GM21423 (cell line): Measurements from ENCODE around the gene DNASE1.

Experiments
- ATAC-seq: cut with Tn5 transposase; IDR thresholded peaks from one replicate; pipeline ENCODE4 v1.9.1; 2021; ENCODE audit warnings: mild to moderate bottlenecking, moderate library complexity; ENCODE audit not compliant: unreplicated experiment

Gene DNASE1

DNA sequence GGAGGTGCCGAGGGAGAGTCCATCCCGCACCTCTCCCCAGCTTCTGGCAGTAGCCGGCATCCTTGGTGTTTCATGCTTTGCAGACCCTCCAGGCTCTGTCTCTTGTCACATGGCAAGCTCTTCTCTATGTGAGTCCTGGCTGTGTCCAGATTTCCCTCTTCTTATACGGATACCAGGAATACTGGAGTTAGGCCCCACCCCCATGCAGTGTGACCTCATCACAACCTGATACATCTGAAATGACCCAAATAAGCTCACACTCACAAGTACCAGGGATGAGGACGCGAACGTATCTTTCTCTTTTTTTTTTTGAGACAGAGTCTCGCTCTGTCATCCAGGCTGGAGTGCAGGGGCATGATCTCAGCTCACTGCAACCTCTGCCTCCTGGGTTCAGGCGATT lies 39.6 kb downstream of the DNASE1 start:
- ATAC-seq: no peak

DNA sequence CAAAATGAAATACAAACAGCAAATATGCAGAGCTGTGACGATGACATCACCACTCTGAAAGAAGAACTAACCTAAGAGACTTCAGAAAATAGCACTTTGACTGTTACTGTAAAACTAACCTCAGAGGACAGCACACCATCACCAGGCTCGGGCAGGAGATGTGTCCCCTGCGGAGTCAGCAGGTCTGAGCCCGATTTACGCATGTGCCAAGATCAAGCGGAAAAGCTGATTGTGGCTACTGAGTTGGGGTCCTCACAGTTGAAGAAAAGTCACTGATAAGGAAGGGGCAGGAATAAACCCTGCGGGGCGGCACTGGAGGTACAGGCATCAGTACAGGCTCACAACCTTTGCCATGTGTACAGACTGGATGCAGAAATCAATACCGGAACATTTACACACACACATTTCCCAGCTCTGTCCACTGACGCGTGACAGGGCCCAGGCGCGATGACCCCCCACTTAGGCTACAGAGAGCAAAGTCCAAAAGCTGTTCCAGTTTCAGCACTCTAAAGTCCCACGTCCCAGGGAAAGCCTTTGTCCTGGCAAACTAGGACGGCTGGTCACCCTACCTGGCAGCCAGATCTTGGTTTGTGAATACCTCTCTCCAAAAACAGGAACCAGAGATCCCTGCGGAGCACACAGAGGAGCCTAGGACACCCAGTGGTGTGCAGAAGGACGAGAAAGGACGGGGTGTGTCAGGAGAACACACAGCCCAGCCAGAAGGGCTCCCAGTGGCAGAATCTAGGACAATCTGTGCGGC lies 41.3 kb downstream of the DNASE1 start:
- no peak for ATAC-seq

DNA sequence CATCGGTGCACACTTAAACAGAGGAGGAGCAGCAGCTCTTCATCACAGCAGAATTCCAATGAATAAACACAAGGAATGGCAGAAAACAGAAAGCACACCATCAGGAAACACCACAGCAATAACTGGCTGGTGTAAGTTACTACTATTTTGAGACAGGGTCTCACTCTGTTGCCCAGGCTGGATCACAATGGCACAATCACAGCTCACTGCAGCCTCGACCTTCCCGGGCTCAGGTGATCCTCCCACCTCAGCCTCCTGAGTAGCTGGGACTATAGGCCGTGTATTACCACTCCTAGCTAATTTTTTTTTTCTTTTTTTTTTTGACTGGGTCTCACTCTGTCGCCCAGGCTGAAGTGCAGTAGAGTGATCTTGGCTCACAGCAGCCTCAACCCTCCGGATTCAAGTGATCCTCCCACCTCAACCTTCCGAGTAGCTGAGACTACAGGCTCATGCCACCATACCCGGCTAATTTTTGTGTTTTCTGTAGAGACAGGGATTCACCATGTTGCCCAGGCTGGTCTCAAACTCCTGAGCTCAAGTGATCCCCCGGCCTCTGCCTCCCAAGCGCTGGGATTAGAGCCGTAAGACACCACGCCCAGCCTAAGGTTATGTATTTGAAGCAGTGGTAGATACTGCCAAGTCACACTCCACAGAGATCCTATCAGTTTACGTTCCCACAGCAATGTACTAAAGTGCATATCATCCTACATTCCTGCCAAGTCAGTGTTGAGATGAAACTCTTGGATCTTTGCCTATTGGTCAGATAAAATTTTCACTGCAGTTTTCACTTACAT lies 42.1 kb downstream of the DNASE1 start:
- ATAC-seq: no peak

DNA sequence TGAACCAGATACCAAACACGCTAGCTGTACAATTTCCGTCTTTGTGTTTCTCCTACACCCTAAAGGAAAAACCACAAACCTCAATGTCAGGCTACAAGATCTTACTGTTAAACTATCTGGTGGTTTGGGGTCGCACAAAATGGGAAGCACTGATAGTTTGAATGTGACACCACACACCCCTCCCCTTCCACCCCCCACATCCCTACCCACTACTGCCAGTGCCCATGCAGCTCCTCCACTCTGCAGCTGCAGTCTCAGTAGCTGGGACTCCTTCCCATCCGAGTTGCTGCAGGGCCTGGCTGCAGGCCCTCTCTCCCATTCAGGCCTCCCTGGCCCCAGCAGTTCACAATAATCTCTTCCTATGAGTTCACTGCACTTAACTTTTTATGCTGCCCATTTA lies 44.5 kb downstream of the DNASE1 start:
- ATAC-seq: no peak

DNA sequence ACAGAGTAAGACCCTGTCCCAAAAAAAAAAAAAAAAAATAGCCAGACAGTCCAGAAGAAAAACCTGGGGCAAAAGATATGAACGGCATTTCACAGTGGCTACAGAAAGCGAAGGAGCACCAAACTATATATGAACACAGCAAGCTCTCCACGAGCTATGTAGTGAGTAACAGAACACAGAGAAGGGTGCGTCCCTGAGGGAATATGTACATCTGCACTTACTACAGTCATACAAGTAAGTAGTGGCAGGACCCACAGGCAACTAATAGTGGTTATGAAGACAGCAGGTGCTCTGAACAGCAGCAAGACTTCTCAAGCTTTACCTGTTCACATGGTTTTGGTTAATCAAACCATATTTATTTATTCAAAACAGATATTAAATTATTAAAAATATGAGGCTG lies 47.0 kb downstream of the DNASE1 start:
- ATAC-seq: no peak

DNA sequence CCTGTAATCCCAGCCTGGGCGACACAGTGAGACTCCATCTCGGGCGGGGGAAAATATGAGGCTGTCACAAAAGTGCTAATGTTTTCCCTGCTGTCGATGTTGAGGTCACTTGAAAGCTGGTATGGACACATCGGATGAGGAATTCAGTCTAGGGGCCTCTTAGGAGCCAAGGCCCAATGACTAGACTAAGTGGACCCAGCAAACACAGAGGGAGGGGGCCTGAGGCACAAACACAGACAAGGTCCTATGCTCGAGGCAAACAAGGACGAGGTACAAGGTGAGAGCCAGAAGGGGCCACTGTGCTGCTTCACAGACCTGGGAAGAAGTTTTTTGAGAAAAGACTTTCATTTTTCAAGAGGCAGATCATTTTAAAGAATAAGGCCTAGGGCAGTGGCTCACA lies 47.6 kb downstream of the DNASE1 start:
- ATAC-seq: no peak

DNA sequence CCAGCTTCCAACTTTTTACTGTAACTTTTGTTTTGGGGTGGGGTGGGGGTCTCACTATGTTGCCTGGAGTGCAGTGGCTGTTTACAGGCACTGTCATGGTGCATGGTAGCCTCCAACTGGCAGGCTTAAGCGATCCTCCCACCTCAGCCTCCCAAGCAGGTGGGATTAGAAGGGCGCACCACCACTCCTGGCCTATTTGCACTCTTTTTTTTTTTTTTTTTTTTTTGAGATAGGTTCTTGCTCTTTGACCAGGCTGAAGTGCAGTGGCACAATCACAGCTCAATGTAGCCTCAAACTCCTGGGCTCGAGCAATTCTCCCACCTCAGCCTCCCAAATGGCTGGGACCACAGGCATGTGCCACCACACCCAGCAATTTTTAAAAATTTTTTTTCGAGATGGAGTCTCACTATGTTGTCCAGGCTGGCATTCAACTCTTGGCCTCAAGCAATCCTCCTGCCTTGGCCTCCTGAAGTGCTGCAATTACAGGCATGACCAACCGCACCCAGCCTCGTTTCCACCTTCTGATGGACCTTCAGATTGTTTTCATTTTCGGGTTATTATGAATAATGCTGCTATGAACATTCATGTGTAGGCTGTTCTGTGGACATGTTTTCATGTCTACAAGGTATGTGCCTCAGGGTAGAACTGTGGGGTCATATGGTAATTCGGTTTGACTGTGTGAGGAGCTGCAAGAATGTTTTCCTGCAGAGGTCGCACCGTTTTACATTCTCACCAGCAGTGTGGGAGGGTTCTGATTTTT lies 51.9 kb downstream of the DNASE1 start:
- ATAC-seq: no peak
